Esophagus muscularis mucosa (tissue), 4 donors: ENCODE results near the gene FBXO4.

Experiments used
- CTCF ChIP-seq, 3 experiments: fragments of 200-600 bp in 2 of 3; fragments of 450-650 bp in 1 of 3; sonication (generic) in 2 of 3; IDR thresholded peaks; one replicate each; pipeline ENCODE4 v1.5.1; 2017 to 2019; ENCODE audit warnings: antibody characterized with exemption in 3 of 3, mild to moderate bottlenecking in 2 of 3, moderate library complexity in 1 of 3
- EP300 ChIP-seq: sonication (generic); formaldehyde crosslinking; IDR thresholded peaks from one replicate; pipeline ENCODE4 v1.6.1; 2017; ENCODE audit warnings: antibody characterized with exemption
- POLR2A ChIP-seq: fragments of 450-650 bp; IDR thresholded peaks from one replicate; pipeline ENCODE4 v1.6.1; 2017; ENCODE audit warnings: antibody characterized with exemption, moderate library complexity, mild to moderate bottlenecking, low read depth

DNA sequence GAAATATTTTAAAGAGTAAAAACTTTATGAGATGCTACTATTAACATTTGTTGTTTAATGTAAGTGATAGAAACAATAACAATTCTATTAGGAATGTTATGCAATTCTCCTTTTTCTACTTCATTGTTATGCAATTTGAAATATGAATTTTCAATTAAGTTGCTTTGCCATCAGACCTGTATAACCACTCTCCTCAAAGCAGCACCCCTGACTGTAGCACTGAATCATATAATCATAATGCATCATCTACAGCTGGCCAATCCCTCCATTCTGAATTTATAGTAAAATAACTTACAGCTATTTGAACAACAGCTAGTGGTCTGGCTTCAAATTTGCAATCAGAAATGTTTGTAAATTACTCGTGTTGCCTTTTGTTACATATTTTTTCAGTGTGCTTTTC lies 29.2 kb downstream of the FBXO4 start:
- TF ChIP-seq CTCF (IDR thresholded peaks at IDR 0.05) = no peak
- no peak for TF ChIP-seq EP300
- no peak for TF ChIP-seq POLR2A
